HEK293T (cell line): ENCODE measurements around the gene UBE2G2.

ENCODE experiments used
- CTCF ChIA-PET: fragments of 350-600 bp; formaldehyde crosslinking; extraction: SDS; loops from one replicate; lab custom pipeline; 2021; ENCODE audit warnings: antibody characterized with exemption, inconsistent platforms; lab: Yijun Ruan, JAX
- POLR2A ChIA-PET: fragments of 350-600 bp; formaldehyde crosslinking; extraction: SDS; loops from one replicate; lab custom pipeline; 2020; ENCODE audit warnings: antibody characterized with exemption, inconsistent platforms; lab: Yijun Ruan, JAX
- DNase-seq: peaks from one replicate; pipeline ENCODE4 v3.0.0; 2012; ENCODE audit warnings: mixed read lengths; ENCODE audit errors: extremely low spot score
- ARNT ChIP-seq: fragments of 450-650 bp; IDR thresholded peaks from 2 replicates; pipeline ENCODE4 v1.6.1; 2017; ENCODE audit warnings: mild to moderate bottlenecking
- BHLHE40 ChIP-seq: fragments of 450-650 bp; IDR thresholded peaks from 2 replicates; pipeline ENCODE4 v1.6.1; 2016; ENCODE audit warnings: mild to moderate bottlenecking, moderate library complexity, borderline replicate concordance
- CTBP1 ChIP-seq: fragments of 450-650 bp; IDR thresholded peaks from 2 replicates; pipeline ENCODE4 v1.6.1; 2016; ENCODE audit warnings: borderline replicate concordance
- ELF4 ChIP-seq: fragments of 450-650 bp; IDR thresholded peaks from 2 replicates; pipeline ENCODE4 v1.6.1; 2017; ENCODE audit warnings: antibody characterized with exemption
- FOXA1 ChIP-seq: fragments of 450-650 bp; IDR thresholded peaks from 2 replicates; pipeline ENCODE4 v1.6.1; 2016; ENCODE audit warnings: mild to moderate bottlenecking
- FOXK2 ChIP-seq: fragments of 450-650 bp; IDR thresholded peaks from 2 replicates; pipeline ENCODE4 v1.6.1; 2016; ENCODE audit warnings: mild to moderate bottlenecking
- FOXM1 ChIP-seq: fragments of 450-650 bp; IDR thresholded peaks from 2 replicates; pipeline ENCODE4 v1.6.1; 2017; ENCODE audit warnings: mild to moderate bottlenecking, borderline replicate concordance
- HDGF ChIP-seq: fragments of 450-650 bp; IDR thresholded peaks from 2 replicates; pipeline ENCODE4 v1.6.1; 2017; ENCODE audit warnings: antibody characterized with exemption, borderline replicate concordance
- L3MBTL2 ChIP-seq: fragments of 450-650 bp; conservative IDR thresholded peaks from 2 replicates; pipeline ENCODE4 v1.6.1; 2016; ENCODE audit warnings: mild to moderate bottlenecking
- LEF1 ChIP-seq: fragments of 450-650 bp; IDR thresholded peaks from 2 replicates; pipeline ENCODE4 v1.6.1; 2017; ENCODE audit warnings: mild to moderate bottlenecking, borderline replicate concordance
- NFRKB ChIP-seq: fragments of 450-650 bp; IDR thresholded peaks from 2 replicates; pipeline ENCODE4 v1.6.1; 2016; ENCODE audit warnings: mild to moderate bottlenecking, moderate library complexity
- SP1 ChIP-seq: fragments of 450-650 bp; IDR thresholded peaks from 2 replicates; pipeline ENCODE4 v1.6.1; 2017
- SUZ12 ChIP-seq: fragments of 450-650 bp; IDR thresholded peaks from 2 replicates; pipeline ENCODE4 v1.6.1; 2016; ENCODE audit warnings: mild to moderate bottlenecking
- TARDBP ChIP-seq: fragments of 450-650 bp; IDR thresholded peaks from 2 replicates; pipeline ENCODE4 v1.6.1; 2016
- ZNF384 ChIP-seq: fragments of 450-650 bp; IDR thresholded peaks from 2 replicates; pipeline ENCODE4 v1.6.1; 2016
- TF ChIP-seq, protein P1 (sequence below): fragments of 450-650 bp; IDR thresholded peaks from 2 replicates; pipeline ENCODE4 v1.6.1; 2016

The UBE2G2 gene

DNA sequence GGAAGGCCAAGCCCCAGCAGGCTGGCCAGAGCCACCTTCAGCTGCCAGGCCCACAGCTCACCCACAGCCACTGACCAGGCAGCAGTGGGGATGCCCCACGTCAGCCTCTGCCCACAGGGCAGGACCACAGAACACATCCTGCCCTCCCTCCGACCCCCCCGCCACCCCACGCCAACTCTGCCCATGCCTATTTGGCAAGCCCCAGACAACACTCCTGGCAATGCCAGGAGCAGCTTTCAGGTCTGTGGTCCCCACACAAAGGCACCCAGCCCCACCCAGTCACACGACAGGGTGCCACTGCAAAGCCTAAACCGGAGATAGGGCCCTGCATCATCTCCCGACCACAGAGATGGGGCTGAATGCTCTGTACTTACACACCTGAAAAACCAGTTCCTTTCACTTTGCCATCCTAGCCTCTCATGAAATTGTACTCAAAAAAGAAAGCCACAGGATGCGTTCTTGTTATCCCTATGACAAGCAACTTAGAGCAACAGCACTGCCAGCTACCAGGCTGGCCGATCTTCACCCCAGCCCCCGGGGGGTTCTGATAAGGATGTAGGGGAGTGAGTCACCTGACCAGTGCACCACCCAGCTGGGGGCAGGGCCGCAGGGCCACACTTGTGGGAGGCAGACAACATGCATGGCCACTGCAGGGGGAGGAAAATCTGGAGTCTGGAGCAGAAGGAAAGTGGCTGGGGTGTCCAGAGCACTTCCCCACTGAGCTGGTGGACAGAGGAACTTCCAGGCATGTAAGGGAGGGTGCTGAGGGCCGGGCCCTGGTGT, 36.2 kb downstream of the UBE2G2 start:
- DNase-seq: no peak
- ChIA-PET POLR2A (no interaction called here), CTCF (interaction anchor here (0.7 to 1.0 kb wide), 3 partner anchors 28 to 255 kb away, joined by 3 to 5 read pairs (median 5); no protein-coding TSS in a partner anchor)
- TF ChIP-seq ZNF384: no peak
- TF ChIP-seq LEF1: no peak
- TF ChIP-seq CTBP1: no peak
- no peak for TF ChIP-seq NFRKB
- TF ChIP-seq HDGF: no peak
- TF ChIP-seq FOXM1: no peak
- TF ChIP-seq FOXK2: no peak
- TF ChIP-seq, protein P1, sequence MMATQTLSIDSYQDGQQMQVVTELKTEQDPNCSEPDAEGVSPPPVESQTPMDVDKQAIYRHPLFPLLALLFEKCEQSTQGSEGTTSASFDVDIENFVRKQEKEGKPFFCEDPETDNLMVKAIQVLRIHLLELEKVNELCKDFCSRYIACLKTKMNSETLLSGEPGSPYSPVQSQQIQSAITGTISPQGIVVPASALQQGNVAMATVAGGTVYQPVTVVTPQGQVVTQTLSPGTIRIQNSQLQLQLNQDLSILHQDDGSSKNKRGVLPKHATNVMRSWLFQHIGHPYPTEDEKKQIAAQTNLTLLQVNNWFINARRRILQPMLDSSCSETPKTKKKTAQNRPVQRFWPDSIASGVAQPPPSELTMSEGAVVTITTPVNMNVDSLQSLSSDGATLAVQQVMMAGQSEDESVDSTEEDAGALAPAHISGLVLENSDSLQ: no peak
- no peak for TF ChIP-seq ARNT

DNA sequence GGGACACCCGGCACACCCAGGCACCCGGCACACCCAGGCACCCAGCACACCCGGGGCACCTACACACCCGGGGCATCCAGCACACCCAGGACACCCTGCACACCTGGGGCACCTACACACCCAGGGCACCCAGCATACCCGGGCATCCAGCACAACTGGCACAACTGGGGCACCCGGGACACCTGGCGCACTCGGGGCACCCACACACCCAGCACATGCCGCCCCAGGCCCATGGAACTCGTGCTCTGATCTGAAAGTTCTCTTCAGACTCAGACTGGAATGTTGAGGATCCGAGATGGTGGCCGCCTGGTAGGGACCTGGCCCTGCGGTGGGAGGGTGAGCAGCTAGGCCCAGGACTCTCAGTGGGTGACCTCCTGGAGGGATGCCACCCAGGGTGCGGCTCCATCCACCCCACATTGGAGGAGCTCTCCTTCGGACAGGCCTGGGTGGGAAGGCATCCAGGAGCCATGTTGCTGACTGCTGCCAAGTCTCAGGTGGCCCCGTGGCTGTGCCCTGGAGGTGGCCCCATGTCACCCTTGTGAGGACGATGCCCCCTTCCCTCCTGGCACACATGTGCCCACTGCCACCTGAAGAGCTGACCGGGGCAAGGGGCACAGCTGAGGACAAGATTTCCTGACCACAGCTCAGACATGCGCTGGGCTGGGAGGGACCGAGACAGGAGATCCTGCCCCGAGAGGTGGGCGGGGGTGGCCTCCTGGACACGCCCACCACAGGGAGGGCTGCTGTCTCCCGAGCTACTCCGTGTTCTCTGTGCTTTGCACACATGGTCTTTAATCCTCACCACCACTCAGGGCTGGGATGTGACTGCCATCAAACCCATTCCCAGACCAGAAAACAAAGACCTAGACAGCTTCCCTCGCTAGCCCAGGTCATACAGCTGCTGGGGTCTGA, 37.0 kb downstream of the UBE2G2 start:
- no peak for DNase-seq
- no peak for TF ChIP-seq CTBP1
- TF ChIP-seq HDGF: no peak
- no peak for TF ChIP-seq SP1
- no peak for TF ChIP-seq BHLHE40
- no peak for TF ChIP-seq ELF4
- no peak for TF ChIP-seq FOXM1
- TF ChIP-seq SUZ12: no peak
- no peak for TF ChIP-seq ARNT
- no peak for TF ChIP-seq NFRKB
- ChIA-PET POLR2A (no interaction called here), CTCF (interaction anchor here (0.7 to 1.0 kb wide), 2 partner anchors 29 to 254 kb away, joined by 3 to 5 read pairs; no protein-coding TSS in a partner anchor)

DNA sequence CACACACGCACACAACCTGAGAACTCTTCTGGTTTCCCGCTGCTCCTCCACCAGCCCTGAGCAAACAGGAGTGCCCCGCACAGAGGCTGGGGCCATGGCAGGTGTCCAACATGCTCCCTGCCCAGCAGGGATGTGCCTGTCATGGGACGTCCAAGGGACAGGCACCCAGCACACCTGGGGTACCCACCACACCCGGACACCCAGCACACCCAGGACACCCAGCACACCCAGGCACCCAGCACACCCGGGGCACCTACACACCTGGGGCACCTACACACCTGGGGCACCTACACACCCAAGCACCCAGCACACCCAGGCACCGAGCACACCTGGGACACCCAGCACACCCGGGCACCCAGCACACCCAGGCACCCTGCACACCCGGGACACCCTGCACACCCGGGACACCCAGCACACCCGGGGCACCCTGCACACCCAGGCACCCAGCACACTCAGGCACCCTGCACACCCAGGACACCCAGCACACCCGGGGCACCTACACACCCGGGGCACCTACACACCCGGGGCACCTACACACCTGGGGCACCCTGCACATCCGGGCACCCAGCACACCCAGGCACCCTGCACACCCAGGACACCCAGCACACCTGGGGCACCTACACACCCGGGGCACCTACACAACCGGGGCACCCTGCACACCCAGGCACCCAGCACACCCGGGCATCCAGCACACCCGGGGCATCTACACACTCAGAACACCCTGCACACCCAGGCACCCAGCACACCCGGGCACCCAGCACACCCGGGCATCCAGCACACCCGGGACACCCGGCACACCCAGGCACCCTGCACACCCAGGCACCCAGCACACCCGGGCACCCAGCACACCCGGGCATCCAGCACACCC, 37.9 kb downstream of the UBE2G2 start:
- no peak for DNase-seq
- no peak for TF ChIP-seq L3MBTL2
- TF ChIP-seq ELF4: no peak
- TF ChIP-seq, protein P1: no peak
- no peak for TF ChIP-seq ARNT
- no peak for TF ChIP-seq SUZ12
- no peak for TF ChIP-seq FOXA1
- no peak for TF ChIP-seq FOXM1
- TF ChIP-seq BHLHE40: no peak
- no peak for TF ChIP-seq TARDBP
- TF ChIP-seq LEF1: no peak
- TF ChIP-seq ZNF384: no peak
- no peak for TF ChIP-seq SP1
- no peak for TF ChIP-seq NFRKB
- no peak for TF ChIP-seq FOXK2
- no peak for TF ChIP-seq HDGF
- no peak for TF ChIP-seq CTBP1
- ChIA-PET POLR2A (no interaction called here), CTCF (interaction anchor here (1.0 to 1.6 kb wide), 2 partner anchors 30 kb away, joined by 5 read pairs; no protein-coding TSS in a partner anchor)

DNA sequence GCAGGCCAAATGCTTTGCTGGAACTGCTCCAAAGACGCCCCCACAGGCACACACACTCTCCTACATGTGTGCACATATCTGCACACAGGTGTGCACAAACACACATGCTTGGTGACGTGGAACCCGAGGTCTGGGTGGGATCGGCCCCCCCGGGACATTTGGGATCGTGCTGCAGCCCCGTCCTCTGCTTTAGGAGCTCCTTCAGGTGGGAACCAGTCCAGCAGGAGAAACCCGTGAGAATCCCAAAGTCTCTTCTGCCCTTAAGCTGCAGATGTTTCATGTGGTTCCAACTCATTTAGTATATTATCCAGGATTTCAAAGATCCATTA, 38.6 kb downstream of the UBE2G2 start:
- CTCF ChIA-PET: interaction anchor here (0.6 to 1.6 kb wide), 2 partner anchors 25 to 30 kb away, joined by 3 to 5 read pairs; no protein-coding TSS in a partner anchor

DNA sequence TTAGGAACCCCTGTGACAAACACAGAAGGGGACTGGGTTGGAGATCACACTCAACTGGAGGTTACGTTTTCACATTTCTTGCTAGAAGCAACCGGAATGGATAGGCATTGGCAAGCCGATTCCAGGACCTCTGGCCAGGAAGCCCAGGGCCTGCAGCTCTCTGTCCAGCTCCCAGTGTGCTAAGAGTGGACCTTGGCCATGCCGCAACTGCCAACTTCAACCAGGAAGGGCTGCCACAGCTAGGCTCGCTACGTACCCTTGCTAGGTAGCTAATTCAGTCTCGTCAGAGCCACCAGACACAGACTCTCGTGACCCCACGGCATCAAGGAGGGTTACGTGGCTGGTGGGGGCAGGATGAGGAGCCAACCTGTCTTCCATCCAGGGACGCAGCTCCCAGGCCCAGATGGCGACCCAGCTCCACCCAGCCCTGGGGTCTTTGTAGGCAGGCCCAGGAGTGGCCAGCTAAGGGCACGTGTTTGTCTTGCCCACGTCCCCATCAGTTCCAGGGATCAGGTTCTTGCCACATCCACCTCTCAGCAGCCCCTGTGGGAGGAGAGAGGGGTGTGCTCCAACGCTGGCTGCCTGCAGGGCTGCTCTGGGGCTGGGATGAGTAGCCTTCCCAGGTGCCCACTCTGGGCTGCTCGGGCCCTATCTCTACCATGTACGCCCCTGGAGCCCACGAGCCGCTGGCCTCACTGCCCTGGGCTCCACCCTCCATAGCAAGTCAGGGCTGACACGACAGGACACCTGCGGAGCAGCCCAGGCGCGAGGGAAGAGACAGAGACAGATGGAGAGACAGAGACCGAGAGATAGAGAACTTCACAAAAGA, 39.2 kb downstream of the UBE2G2 start:
- TF ChIP-seq FOXK2: no peak
- no peak for TF ChIP-seq L3MBTL2
- TF ChIP-seq LEF1: no peak
- no peak for TF ChIP-seq BHLHE40
- no peak for TF ChIP-seq NFRKB
- no peak for TF ChIP-seq SP1
- no peak for TF ChIP-seq SUZ12
- TF ChIP-seq ARNT: no peak
- no peak for TF ChIP-seq HDGF
- TF ChIP-seq ZNF384: no peak
- no peak for TF ChIP-seq CTBP1
- no peak for TF ChIP-seq FOXA1
- no peak for TF ChIP-seq ELF4
- no peak for TF ChIP-seq FOXM1
- no peak for TF ChIP-seq TARDBP
- POLR2A ChIA-PET: no interaction called here
- CTCF ChIA-PET: interaction anchor here (0.6 to 1.6 kb wide), 3 partner anchors 14 to 31 kb away, joined by 3 to 5 read pairs (median 3); no protein-coding TSS in a partner anchor
- no peak for DNase-seq

More for the DNA sequence above, 38.6 kb downstream of the UBE2G2 start:
- POLR2A ChIA-PET: no interaction called here
- TF ChIP-seq SP1: no peak
- no peak for DNase-seq
